Measurements from ENCODE around the gene NXPH2.

- TF ChIP-seq POLR2AphosphoS5 (IDR thresholded peaks at IDR 0.05; ENCODE audit: low read depth, low read length), result no peak
- no peak for TF ChIP-seq TAF1 (IDR thresholded peaks at IDR 0.05; ENCODE audit: borderline replicate concordance, low read depth, low read length)
These were observed 27.8 kb downstream of the NXPH2 start for GRCh38 chr2:138752197-138752956.
